Measurements from ENCODE around the gene SLC22A1.

SLC22A1 gene

GRCh38 chr6:160180706-160181105 is 59.1 kb downstream of the SLC22A1 start:
- DNase-seq: no peak

- DNase-seq: no peak
These were observed 67.2 kb downstream of the SLC22A1 start for GRCh38 chr6:160188773-160189172.

- no peak for DNase-seq
These were observed 68.5 kb downstream of the SLC22A1 start for GRCh38 chr6:160190081-160190480.

GRCh38 chr6:160190973-160191372 is 69.4 kb downstream of the SLC22A1 start:
- no peak for DNase-seq

- no peak for DNase-seq
These were observed 71.2 kb downstream of the SLC22A1 start for GRCh38 chr6:160192840-160193239.

- DNase-seq: no peak
These were observed 73.2 kb downstream of the SLC22A1 start for GRCh38 chr6:160194808-160195207.

GRCh38 chr6:160197662-160198061 is 76.0 kb downstream of the SLC22A1 start:
- no peak for DNase-seq

- DNase-seq: no peak
These were observed 77.1 kb downstream of the SLC22A1 start for GRCh38 chr6:160198606-160199211.

- no peak for DNase-seq
These were observed 79.4 kb downstream of the SLC22A1 start for GRCh38 chr6:160201061-160201460.

- no peak for DNase-seq
These were observed 80.8 kb downstream of the SLC22A1 start for GRCh38 chr6:160202411-160202810.

GRCh38 chr6:160203076-160203475 is 81.5 kb downstream of the SLC22A1 start:
- DNase-seq: no peak

GRCh38 chr6:160203522-160203921 is 81.9 kb downstream of the SLC22A1 start:
- DNase-seq: no peak

- DNase-seq: no peak
These were observed 82.3 kb downstream of the SLC22A1 start for GRCh38 chr6:160203953-160204352.

GRCh38 chr6:160204710-160205109 is 83.1 kb downstream of the SLC22A1 start:
- no peak for DNase-seq

- no peak for DNase-seq
These were observed 86.0 kb downstream of the SLC22A1 start for GRCh38 chr6:160207618-160208017.

All from effector CD4-positive, alpha-beta T cell (primary cell).